ENCODE results near the gene CGA.
A peak's percentile ranks its signal among the peaks of the same experiment; 100 is the strongest.

CGA gene

DNA sequence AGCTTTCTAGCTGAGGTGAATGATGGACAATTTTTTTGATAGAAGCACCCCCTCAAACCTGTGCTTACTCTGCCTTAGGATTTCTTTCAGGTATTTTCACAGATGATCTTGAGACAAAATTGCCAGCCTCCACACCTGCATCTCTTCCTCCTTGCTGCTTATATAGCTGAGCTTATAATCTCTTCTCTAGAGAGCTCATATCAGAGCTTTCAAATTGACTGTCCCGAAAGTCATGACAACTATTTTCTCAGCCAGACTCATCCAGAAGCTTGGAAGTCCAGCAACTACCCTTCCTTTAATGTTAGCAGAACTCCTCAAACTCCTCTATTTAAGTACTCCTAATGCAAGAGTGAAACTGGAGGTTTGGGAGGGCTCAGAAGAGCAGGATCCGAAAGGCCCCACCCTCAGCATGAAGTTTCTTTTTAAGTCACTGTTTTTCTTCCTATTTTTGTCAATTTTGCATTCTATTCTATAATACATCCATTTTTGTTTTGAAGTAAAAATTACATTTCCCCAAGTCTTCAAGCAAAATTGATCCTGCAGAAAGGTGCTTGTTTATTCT is 12.7 kb downstream of the CGA start:
- DNase-seq, result no peak

DNA sequence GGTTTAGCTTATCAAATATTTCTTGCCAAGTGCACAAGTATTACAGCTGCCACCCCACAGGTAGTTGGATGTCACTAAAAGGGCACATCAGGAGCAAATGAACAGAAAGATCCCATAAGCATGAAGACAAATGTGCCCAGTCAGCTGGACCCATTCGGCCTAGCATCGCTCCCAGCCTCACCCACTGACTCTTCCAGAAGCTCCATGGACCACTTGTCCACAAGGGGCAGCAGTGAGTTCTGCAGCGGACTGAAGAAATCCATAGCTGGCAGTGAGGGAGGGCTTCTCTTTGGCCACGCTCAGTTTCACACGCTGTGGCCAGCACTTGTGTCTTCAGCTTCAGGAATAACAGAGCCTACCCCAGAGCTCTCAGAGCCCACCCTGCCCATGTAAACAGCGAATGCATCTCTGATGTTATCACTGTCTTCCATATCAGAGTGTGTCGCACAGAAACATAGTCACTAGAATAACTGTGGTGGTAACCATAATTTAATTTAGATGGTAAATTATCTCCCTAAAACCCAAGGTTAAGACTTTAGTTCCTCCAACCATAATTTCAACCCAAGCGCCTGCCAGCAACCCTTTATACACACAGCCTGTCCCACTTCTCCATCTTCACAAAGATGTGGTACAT is 15.8 kb downstream of the CGA start:
- peak; percentile 36 for DNase-seq

DNA sequence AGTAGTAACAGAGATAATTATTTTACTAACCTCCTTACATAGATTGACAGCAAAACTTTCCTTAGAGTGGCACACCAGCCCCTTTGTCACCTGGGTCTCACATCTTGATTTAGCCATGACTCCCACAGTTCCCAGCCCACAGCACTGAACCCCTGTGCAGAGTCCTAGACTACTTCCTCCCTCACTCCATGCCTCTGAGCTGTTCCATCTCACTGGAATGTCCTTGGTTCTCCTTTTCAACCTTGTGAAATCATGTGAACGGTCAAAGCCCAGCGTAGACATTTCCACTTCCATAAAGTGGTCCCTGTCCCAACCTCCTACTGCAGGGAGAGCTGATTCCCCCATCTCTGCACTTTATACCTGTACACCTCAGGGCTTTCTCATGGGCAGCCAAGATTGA is 19.7 kb downstream of the CGA start:
- no peak for DNase-seq

DNA sequence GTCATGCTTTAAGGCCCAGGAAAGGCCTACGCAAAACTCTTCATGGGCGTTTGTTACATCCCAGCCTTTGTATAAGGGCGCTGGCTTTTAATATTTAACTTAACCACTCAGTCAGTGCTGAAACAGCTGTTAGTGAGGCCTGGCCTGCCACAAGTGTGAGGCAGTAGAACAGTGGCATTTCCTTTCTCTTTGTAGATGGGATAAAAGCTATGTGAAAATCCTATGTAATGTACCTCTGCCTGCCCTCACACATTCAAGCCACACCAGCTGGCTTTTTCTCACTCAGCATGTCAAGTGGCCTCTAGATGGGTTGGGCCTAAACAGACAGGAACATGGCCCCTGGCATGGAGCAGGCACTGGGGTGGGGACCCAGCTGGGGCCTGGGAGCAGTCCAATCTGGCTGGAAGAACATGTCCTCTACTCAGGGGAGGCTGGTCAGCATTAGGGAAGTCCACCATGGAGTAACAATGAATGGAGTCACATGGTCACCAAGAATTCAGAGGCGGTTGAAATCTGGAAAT is 20.7 kb downstream of the CGA start:
- DNase-seq, result no peak

DNA sequence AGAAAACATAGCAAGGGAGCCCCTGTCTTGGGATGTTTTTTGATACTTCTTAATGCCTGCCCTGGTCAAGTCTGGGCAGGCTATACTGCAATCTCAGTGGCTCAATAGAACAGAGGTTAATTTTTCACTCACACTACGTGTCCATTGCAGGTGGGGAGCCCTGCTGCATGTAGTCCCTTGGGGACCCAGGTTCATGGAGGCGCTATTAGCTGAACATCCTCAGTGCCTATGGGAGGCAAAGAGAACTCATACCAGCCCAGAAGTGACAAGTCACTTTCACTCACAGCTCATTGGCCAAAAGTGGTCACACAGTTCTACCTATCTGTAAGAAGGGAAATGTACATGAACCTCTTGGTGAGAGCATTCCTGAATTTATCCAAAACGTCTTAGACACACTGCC is 23.2 kb downstream of the CGA start:
- no peak for DNase-seq

DNA sequence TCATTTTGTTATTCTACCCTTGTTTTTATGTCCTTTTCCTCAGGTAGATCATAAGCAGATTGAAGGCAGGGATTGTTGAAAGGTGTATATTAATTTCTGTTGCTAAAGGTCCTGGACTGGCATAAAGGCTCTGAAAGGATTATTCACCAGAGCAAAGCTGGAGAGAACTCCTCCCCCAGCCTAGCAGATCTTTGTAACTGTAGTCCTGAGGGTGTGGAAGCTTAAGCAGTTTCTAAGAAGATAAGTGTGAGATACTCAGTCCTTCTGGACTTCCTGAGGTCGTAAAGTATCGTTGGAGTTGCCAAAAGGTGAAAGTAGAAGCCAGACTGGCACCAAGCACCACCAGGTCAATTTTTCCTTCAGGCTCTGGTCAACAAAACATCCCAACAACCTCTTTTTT is 24.2 kb downstream of the CGA start:
- no peak for DNase-seq

DNA sequence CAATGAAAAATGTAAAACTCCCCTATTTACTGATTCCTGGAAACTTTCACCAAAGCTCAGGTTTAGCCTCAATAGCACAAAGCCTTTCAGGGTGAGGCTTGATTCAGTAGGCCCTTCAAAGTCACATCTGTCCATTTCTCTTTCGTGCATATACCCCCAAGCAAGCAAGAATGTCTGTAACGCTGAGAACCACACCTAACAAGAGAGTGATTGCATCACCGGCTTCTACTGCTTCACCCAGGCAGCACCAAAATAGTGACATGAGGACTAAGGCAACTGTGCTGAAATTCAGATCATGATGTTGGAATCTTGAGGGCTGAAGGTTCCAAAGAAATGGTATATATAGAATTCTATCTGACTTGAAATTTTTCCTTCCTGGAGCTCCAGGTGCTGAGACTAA is 26.1 kb downstream of the CGA start:
- no peak for DNase-seq

DNA sequence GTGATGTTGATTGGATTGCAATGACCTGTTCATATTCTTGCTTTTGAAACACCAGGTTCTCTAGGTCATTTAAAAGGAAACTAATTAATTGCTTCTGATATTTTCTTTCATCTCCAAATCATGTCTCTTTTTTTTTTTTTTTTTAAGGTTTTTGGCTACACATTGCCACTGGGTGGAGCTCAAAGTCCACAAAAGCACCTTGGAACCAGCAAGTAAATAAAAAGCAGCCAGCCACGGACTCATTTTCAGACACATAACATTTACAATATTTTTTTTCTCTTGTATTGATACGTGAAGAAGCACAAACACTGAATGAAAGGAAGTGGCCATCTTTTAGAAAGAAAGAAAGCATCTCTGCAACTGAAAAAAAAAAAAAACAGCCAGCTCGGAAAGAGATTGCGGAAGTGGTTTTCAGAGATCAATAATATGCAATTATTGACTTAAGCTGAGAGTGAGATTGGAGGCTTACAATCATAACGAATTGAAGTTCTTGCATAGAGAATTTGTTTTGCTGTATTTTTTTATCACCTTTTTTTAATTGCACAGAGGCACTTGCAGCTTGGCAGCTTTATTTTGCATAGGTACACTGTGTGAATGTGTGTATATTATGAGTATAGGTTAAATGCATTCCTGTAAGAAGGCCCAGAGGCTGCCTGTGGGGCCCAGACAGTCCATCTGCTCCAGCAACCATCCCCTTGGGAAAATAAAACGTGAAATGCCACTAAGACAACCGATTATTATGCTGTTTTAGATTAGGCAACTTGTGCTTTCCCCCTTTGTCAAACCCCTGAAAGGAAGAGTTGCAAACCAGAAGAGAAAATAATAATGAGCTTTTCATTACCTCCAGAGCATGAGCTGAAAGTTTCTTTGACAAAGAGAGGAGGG is 28.2 kb downstream of the CGA start:
- DNase-seq, result peak; percentile 64

DNA sequence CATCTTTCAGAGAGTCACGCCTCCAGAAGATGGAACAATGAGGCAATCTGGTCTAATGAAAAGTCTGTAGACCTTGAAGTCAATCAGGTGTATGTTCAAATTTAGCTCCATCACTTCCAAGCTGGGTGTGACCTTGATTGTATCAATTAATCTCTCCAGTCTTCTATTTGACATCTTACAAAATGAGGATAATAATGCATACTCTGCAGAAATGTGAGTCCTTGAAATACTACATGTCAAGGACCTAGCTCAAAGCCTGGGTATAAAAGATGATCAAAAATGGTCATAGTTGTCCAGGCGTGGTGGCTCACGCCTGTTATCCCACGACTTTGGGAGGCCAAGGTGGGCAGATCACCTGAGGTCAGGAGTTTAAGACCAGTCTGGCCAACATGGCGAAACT is 29.8 kb downstream of the CGA start:
- no peak for DNase-seq

DNA sequence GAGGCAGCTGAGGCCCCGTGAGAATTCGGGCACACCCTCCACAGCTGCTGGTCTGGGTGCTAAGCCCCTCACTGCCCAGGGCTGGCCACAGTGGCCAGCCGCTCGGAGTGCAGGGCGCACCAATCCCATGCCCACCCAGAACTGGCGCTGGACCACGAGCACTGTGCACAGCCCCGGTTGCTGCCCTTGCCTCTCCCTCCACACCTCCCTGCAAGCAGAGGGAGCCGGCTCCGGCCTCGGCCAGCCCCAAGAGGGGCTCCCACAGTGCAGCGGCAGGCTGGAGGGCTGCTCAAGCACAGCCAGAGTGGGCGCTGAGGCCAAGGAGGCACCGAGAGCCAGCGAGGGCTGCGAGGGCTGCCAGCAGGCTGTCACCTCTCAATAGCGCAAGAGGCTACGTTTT is 35.0 kb downstream of the CGA start:
- no peak for DNase-seq

DNA sequence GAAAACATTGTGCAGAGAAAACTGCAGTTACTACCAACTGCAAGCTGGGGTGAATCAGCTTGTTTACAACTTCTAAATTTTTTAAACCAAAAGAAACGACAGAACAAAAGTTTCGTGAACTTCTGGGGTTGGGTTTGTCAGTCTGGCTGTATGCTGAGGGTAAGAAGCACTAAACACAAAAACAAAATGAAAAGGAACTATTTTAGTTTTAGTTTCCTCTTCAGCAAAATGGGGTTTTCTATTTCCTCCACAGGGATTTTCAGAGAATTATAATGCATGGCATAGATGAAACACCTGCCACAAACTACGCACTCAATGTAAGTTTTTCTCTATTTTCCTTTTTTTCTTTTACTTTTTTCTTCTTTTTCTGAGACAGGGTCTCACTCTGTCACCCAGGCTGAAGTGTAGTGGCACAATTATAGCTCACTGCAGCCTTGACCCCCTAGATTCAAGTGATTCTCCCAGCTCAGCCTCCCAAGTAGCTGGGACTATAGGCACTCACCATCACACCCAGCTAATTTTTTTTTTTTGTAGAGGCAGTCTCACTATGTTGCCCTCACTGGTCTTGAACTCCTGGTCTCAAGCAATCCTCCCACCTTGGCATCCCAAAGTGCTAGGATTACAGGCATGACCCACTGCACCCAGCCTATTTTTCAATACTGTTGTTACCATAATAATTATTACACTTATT is 40.6 kb downstream of the CGA start:
- DNase-seq, result no peak

DNA sequence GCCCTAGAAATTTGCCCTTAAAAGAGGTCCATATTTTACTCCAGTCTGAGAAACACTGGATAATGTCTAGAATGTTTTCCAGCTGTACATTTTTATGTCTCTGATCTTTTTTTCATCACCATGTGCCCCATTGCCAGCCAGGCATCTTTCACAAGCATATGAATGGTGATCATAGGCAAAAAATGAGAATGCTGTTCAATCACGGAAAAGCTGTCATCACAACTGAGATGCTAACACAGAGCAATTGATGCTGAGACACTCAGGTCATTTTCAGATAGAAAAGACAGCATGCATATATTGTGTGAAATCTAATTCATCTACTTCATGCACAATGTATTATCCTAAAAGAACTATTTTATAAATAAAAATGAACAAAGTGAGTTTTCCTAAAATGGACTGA is 41.6 kb downstream of the CGA start:
- no peak for DNase-seq

DNA sequence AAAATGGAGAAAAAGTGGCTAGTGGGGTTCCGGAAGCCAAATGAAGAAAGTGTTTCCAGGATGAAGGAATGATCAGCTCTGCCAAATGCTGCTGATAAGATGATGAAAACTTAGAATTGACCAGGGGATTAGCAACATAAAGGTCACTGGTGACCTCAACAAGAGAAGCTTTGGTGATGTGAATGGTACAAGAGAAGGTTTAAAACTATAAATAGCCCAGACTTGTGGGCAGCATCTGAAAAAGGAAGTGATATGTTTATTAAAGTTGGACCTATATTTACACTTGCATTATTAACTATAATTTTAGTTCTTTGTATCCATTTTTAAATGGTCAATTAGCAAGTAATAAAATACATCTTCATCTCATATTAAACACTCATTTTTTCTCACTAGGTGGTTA is 45.1 kb downstream of the CGA start:
- no peak for DNase-seq

DNA sequence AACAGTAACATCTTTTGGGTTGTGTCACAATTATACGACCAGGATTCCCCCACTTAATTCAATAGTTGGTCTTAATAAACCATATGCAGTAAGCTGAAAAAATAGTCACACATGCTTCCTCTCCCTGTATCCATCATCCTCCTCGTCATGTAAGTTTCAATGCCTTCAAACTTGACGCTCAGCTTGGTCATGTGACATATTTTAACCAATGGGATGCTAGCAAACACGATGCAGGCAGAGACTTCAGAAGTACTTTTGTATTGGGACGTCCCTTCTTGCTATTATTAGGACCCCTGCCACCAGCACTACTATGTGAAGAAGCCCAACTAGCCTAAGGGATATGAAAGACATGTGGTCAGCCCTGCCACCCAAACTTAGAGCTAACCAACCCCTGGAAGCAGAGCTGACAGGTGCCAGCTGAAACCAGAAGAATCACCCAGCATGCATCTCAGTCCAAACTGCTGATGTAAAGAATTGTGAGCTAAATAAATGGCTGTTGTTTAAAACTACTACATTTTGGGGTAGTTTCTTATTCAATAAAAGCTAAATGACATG is 49.3 kb downstream of the CGA start:
- no peak for DNase-seq

DNA sequence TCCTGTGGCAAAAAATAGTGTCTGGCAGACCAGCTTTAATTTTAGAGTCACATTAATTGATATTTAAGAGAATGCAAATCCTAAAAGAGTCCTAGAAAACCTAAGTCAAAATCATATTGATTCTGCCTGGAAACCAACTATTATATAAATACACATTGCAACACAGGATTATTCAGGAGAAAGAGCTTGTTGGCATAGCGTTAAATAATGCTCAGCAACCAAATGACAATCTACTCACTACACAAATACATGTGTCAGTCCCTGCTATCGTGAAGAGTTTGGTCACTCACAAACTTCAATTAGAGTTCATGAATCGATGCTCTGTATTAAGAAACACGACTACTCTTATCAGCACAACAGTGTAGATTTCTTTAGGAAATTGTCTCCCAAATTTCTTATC is 54.2 kb downstream of the CGA start:
- DNase-seq, result no peak
